Trophoblast cell (in vitro differentiated cells and primary cell): ENCODE measurements around the gene WIZ.

Experiments used
- DNase-seq, 2 donors: peaks; one replicate each; pipeline ENCODE4 v3.0.0-alpha.2; 2016
- H2AFZ ChIP-seq: 2 replicates; pipeline ENCODE4 v1.6.1; 2013; ENCODE audit warnings: low read length, moderate library complexity, mild to moderate bottlenecking; ENCODE audit not compliant: insufficient read depth, poor library complexity
- H2AK5ac ChIP-seq: 2 replicates; pipeline ENCODE4 v1.6.1; 2013; ENCODE audit warnings: mild to moderate bottlenecking, low read length
- H2BK120ac ChIP-seq: 2 replicates; pipeline ENCODE4 v1.6.1; 2013; ENCODE audit warnings: low read length, mild to moderate bottlenecking, moderate library complexity; ENCODE audit not compliant: insufficient read depth, poor library complexity
- H2BK12ac ChIP-seq: 2 replicates; pipeline ENCODE4 v1.6.1; 2013; ENCODE audit warnings: mild to moderate bottlenecking, low read length, moderate library complexity
- H2BK5ac ChIP-seq: 2 replicates; pipeline ENCODE4 v1.6.1; 2013; ENCODE audit warnings: low read length, low read depth, moderate library complexity, mild to moderate bottlenecking; ENCODE audit not compliant: poor library complexity
- H3K14ac ChIP-seq: 2 replicates; pipeline ENCODE4 v1.6.1; 2013; ENCODE audit warnings: mild to moderate bottlenecking, low read length
- H3K18ac ChIP-seq: 2 replicates; pipeline ENCODE4 v1.6.1; 2013; ENCODE audit warnings: mild to moderate bottlenecking, low read length
- H3K23ac ChIP-seq: 2 replicates; pipeline ENCODE4 v1.6.1; 2013; ENCODE audit warnings: low read length
- H3K27ac ChIP-seq: 2 replicates; pipeline ENCODE4 v1.5.1; 2013; ENCODE audit warnings: low read depth, mild to moderate bottlenecking, inconsistent platforms, low read length, moderate library complexity
- H3K27me3 ChIP-seq: 2 replicates; pipeline ENCODE4 v1.6.1; 2013; ENCODE audit warnings: inconsistent platforms, mild to moderate bottlenecking, low read length, moderate library complexity; ENCODE audit not compliant: insufficient read depth
- H3K36me3 ChIP-seq, 2 experiments: 1 replicate in 1 of 2; 2 replicates in 1 of 2; pipeline ENCODE4 v1.6.1; 2013; ENCODE audit warnings: low read length in 2 of 2, mild to moderate bottlenecking in 2 of 2, moderate library complexity in 1 of 2; ENCODE audit not compliant: insufficient read depth in 2 of 2, control insufficient read depth in 1 of 2
- H3K4ac ChIP-seq: 2 replicates; pipeline ENCODE4 v1.6.1; 2013; ENCODE audit warnings: low read depth, mild to moderate bottlenecking, low read length, moderate library complexity
- H3K4me1 ChIP-seq, 2 experiments: 1 replicate in 1 of 2; 2 replicates in 1 of 2; pipeline ENCODE4 v1.6.1; 2013; ENCODE audit warnings: low read length in 2 of 2, mild to moderate bottlenecking in 2 of 2, moderate library complexity in 1 of 2; ENCODE audit not compliant: insufficient read depth in 2 of 2, control insufficient read depth in 1 of 2
- H3K4me2 ChIP-seq: 2 replicates; pipeline ENCODE4 v1.6.1; 2013; ENCODE audit warnings: inconsistent platforms, mild to moderate bottlenecking, low read length, moderate library complexity
- H3K4me3 ChIP-seq: 2 replicates; pipeline ENCODE4 v1.5.1; 2013; ENCODE audit warnings: mild to moderate bottlenecking, low read depth, low read length, inconsistent platforms
- H3K79me1 ChIP-seq: one replicate; pipeline ENCODE4 v1.6.1; 2013; ENCODE audit warnings: low read length
- H3K79me2 ChIP-seq: 2 replicates; pipeline ENCODE4 v1.6.1; 2013; ENCODE audit warnings: low read length, mild to moderate bottlenecking; ENCODE audit not compliant: control insufficient read depth, insufficient read depth, poor library complexity
- H3K9ac ChIP-seq: 2 replicates; pipeline ENCODE4 v1.6.1; 2013; ENCODE audit warnings: mild to moderate bottlenecking, low read length
- H3K9me3 ChIP-seq: 2 replicates; pipeline ENCODE4 v1.6.1; 2013; ENCODE audit warnings: low read depth, mild to moderate bottlenecking, control low read depth, inconsistent platforms, low read length; ENCODE audit not compliant: insufficient read depth
- H4K12ac ChIP-seq: 2 replicates; pipeline ENCODE4 v1.6.1; 2013; ENCODE audit warnings: low read depth, mild to moderate bottlenecking, low read length, moderate library complexity
- H4K8ac ChIP-seq: 2 replicates; pipeline ENCODE4 v1.6.1; 2013; ENCODE audit warnings: low read depth, mild to moderate bottlenecking, low read length, moderate library complexity
- H4K91ac ChIP-seq: one replicate; pipeline ENCODE4 v1.6.1; 2013; ENCODE audit warnings: low read depth, mild to moderate bottlenecking, low read length, moderate library complexity
- WGBS: extraction: QIAGEN DNeasy Blood & Tissue Kit; methylation state at CpG from one replicate; pipeline ENCODE4 v1.1.7; 2013; ENCODE audit warnings: missing lambda C conversion rate; ENCODE audit not compliant: insufficient read length, insufficient coverage; ENCODE audit errors: extremely low coverage; 5-methylcytosine and 5-hydroxymethylcytosine counted together

Gene WIZ

GRCh38 chr19:15467734-15468214 is 18.0 kb upstream of the WIZ start:
- WGBS, result no CpG with 5 or more reads among the region's 6 CpGs
- peaks cover 20% of the 10 kb centered on the region for H3K27me3 ChIP-seq
- no peak overlapping the region for H4K91ac ChIP-seq
- H3K9me3 ChIP-seq, result peaks cover 14% of the 10 kb centered on the region
- no peak overlapping the region for H2BK5ac ChIP-seq
- H3K36me3 ChIP-seq, result no peaks in the 10 kb centered on the region
- H3K9ac ChIP-seq, result no peak overlapping the region
- no peak overlapping the region for H4K12ac ChIP-seq
- H2BK120ac ChIP-seq, result no peak overlapping the region
- no peak overlapping the region for H3K4me3 ChIP-seq
- H3K79me1 ChIP-seq, result no peaks in the 10 kb centered on the region
- no peak overlapping the region for H3K4me2 ChIP-seq
- H3K14ac ChIP-seq, result no peak overlapping the region
- H3K18ac ChIP-seq, result no peak overlapping the region
- H3K4me1 ChIP-seq, result no peaks in the 10 kb centered on the region
- H4K8ac ChIP-seq, result no peak overlapping the region
- H3K27ac ChIP-seq, result no peak overlapping the region
- H3K4ac ChIP-seq, result no peak overlapping the region
- no peak overlapping the region for H2AK5ac ChIP-seq
- no peak overlapping the region for H2BK12ac ChIP-seq
- no peak overlapping the region for H3K23ac ChIP-seq
- H2AFZ ChIP-seq, result no peak overlapping the region
- no peak for DNase-seq
- no peaks in the 10 kb centered on the region for H3K79me2 ChIP-seq

- H2BK120ac ChIP-seq, result no peak overlapping the region
- H3K79me1 ChIP-seq, result no peaks in the 10 kb centered on the region
- no CpG with 5 or more reads among the region's 8 CpGs for WGBS
- H3K9ac ChIP-seq, result no peak overlapping the region
- H3K27ac ChIP-seq, result no peak overlapping the region
- no peak overlapping the region for H3K14ac ChIP-seq
- no peak overlapping the region for H3K18ac ChIP-seq
- no peaks in the 10 kb centered on the region for H3K36me3 ChIP-seq
- no peak overlapping the region for H3K23ac ChIP-seq
- H3K4me3 ChIP-seq, result no peak overlapping the region
- peaks cover 14% of the 10 kb centered on the region for H3K9me3 ChIP-seq
- H3K79me2 ChIP-seq, result no peaks in the 10 kb centered on the region
- peak in 1 of 2 donors; percentile 19 for DNase-seq
- no peak overlapping the region for H2AFZ ChIP-seq
- no peak overlapping the region for H4K8ac ChIP-seq
- H3K4ac ChIP-seq, result no peak overlapping the region
- no peak overlapping the region for H2BK5ac ChIP-seq
- no peak overlapping the region for H4K91ac ChIP-seq
- H3K4me1 ChIP-seq, result no peaks in the 10 kb centered on the region
- no peak overlapping the region for H2BK12ac ChIP-seq
- H3K4me2 ChIP-seq, result no peak overlapping the region
- peaks cover 20% of the 10 kb centered on the region for H3K27me3 ChIP-seq
- H4K12ac ChIP-seq, result no peak overlapping the region
- no peak overlapping the region for H2AK5ac ChIP-seq
Observed at GRCh38 chr19:15466851-15467733, 17.3 kb upstream of the WIZ start.

GRCh38 chr19:15464394-15465385 is 14.9 kb upstream of the WIZ start, which contains the start of gene RASAL3:
Gene RASAL3 (minus strand): TSS chr19:15464544. CDS start chr19:15464358, 186 bp downstream.
- H3K23ac ChIP-seq, result no peak within 1 kb of the TSS
- WGBS, result no CpG with 5 or more reads among the region's 17 CpGs
- no peak within 1 kb of the TSS for H2AFZ ChIP-seq
- H3K4ac ChIP-seq, result no peak within 1 kb of the TSS
- no peak within 1 kb of the TSS for H4K91ac ChIP-seq
- no peak within 1 kb of the TSS for H3K18ac ChIP-seq
- no peak within 1 kb of the TSS for H3K27ac ChIP-seq
- H2BK5ac ChIP-seq, result no peak within 1 kb of the TSS
- no peak within 1 kb of the TSS for H3K4me3 ChIP-seq
- H3K14ac ChIP-seq, result no peak within 1 kb of the TSS
- peaks cover 9% of the 10 kb centered on the region for H3K9me3 ChIP-seq
- H3K4me1 ChIP-seq, result no peaks in the 10 kb centered on the region
- no peaks in the 10 kb centered on the region for H3K79me2 ChIP-seq
- no peak within 1 kb of the TSS for H3K9ac ChIP-seq
- H2BK12ac ChIP-seq, result no peak within 1 kb of the TSS
- no peak within 1 kb of the TSS for H4K8ac ChIP-seq
- H3K4me2 ChIP-seq, result no peak within 1 kb of the TSS
- no peak for DNase-seq
- H3K27me3 ChIP-seq, result peaks cover 20% of the 10 kb centered on the region
- no peaks in the 10 kb centered on the region for H3K36me3 ChIP-seq
- H2AK5ac ChIP-seq, result no peak within 1 kb of the TSS
- H2BK120ac ChIP-seq, result no peak within 1 kb of the TSS
- H4K12ac ChIP-seq, result no peak within 1 kb of the TSS
- H3K79me1 ChIP-seq, result no peaks in the 10 kb centered on the region

GRCh38 chr19:15463861-15464371 is 14.2 kb upstream of the WIZ start:
- Histone ChIP-seq H3K27ac (no peak overlapping the region), H3K4ac (no peak overlapping the region), H3K4me2 (no peak overlapping the region), H2AFZ (no peak overlapping the region), H2AK5ac (no peak overlapping the region), H4K8ac (no peak overlapping the region), H3K9me3 (peaks cover 2% of the 10 kb centered on the region), H2BK12ac (no peak overlapping the region), H3K23ac (no peak overlapping the region), H3K4me3 (no peak overlapping the region), H4K12ac (no peak overlapping the region), H2BK120ac (no peak overlapping the region), H3K79me2 (no peaks in the 10 kb centered on the region), H3K36me3 (no peaks in the 10 kb centered on the region), H2BK5ac (no peak overlapping the region), H3K14ac (no peak overlapping the region), H3K18ac (no peak overlapping the region), H3K9ac (no peak overlapping the region), H4K91ac (no peak overlapping the region), H3K4me1 (no peaks in the 10 kb centered on the region), H3K27me3 (peaks cover 12% of the 10 kb centered on the region), H3K79me1 (no peaks in the 10 kb centered on the region)
- no CpG with 5 or more reads among the region's 25 CpGs for WGBS
- DNase-seq, result no peak
